HEK293T (cell line): Measurements from ENCODE around the gene EFNA5.

Experiments
- CTCF ChIA-PET: fragments of 350-600 bp; formaldehyde crosslinking; extraction: SDS; loops from one replicate; lab custom pipeline; 2021; ENCODE audit warnings: antibody characterized with exemption, inconsistent platforms; lab: Yijun Ruan, JAX
- POLR2A ChIA-PET: fragments of 350-600 bp; formaldehyde crosslinking; extraction: SDS; loops from one replicate; lab custom pipeline; 2020; ENCODE audit warnings: antibody characterized with exemption, inconsistent platforms; lab: Yijun Ruan, JAX
- DNase-seq: peaks from one replicate; pipeline ENCODE4 v3.0.0; 2012; ENCODE audit warnings: mixed read lengths; ENCODE audit errors: extremely low spot score
- ARNT ChIP-seq: fragments of 450-650 bp; IDR thresholded peaks from 2 replicates; pipeline ENCODE4 v1.6.1; 2017; ENCODE audit warnings: mild to moderate bottlenecking
- BHLHE40 ChIP-seq: fragments of 450-650 bp; IDR thresholded peaks from 2 replicates; pipeline ENCODE4 v1.6.1; 2016; ENCODE audit warnings: mild to moderate bottlenecking, moderate library complexity, borderline replicate concordance
- CTBP1 ChIP-seq: fragments of 450-650 bp; IDR thresholded peaks from 2 replicates; pipeline ENCODE4 v1.6.1; 2016; ENCODE audit warnings: borderline replicate concordance
- FOXA1 ChIP-seq: fragments of 450-650 bp; IDR thresholded peaks from 2 replicates; pipeline ENCODE4 v1.6.1; 2016; ENCODE audit warnings: mild to moderate bottlenecking
- FOXK2 ChIP-seq: fragments of 450-650 bp; IDR thresholded peaks from 2 replicates; pipeline ENCODE4 v1.6.1; 2016; ENCODE audit warnings: mild to moderate bottlenecking
- FOXM1 ChIP-seq: fragments of 450-650 bp; IDR thresholded peaks from 2 replicates; pipeline ENCODE4 v1.6.1; 2017; ENCODE audit warnings: mild to moderate bottlenecking, borderline replicate concordance
- HDGF ChIP-seq: fragments of 450-650 bp; IDR thresholded peaks from 2 replicates; pipeline ENCODE4 v1.6.1; 2017; ENCODE audit warnings: antibody characterized with exemption, borderline replicate concordance
- L3MBTL2 ChIP-seq: fragments of 450-650 bp; conservative IDR thresholded peaks from 2 replicates; pipeline ENCODE4 v1.6.1; 2016; ENCODE audit warnings: mild to moderate bottlenecking
- LEF1 ChIP-seq: fragments of 450-650 bp; IDR thresholded peaks from 2 replicates; pipeline ENCODE4 v1.6.1; 2017; ENCODE audit warnings: mild to moderate bottlenecking, borderline replicate concordance
- NFRKB ChIP-seq: fragments of 450-650 bp; IDR thresholded peaks from 2 replicates; pipeline ENCODE4 v1.6.1; 2016; ENCODE audit warnings: mild to moderate bottlenecking, moderate library complexity
- PKNOX1 ChIP-seq: fragments of 450-650 bp; IDR thresholded peaks from 2 replicates; pipeline ENCODE4 v1.6.1; 2016
- SP1 ChIP-seq: fragments of 450-650 bp; IDR thresholded peaks from 2 replicates; pipeline ENCODE4 v1.6.1; 2017
- SUZ12 ChIP-seq: fragments of 450-650 bp; IDR thresholded peaks from 2 replicates; pipeline ENCODE4 v1.6.1; 2016; ENCODE audit warnings: mild to moderate bottlenecking
- TARDBP ChIP-seq: fragments of 450-650 bp; IDR thresholded peaks from 2 replicates; pipeline ENCODE4 v1.6.1; 2016
- ZNF384 ChIP-seq: fragments of 450-650 bp; IDR thresholded peaks from 2 replicates; pipeline ENCODE4 v1.6.1; 2016

Gene EFNA5

GRCh38 chr5:107476783-107477182, 194.0 kb downstream of the EFNA5 start:
- POLR2A ChIA-PET = no interaction called here
- DNase-seq = no peak
- TF ChIP-seq FOXK2 (no peak), L3MBTL2 (no peak), ZNF384 (no peak), BHLHE40 (no peak)
- CTCF ChIA-PET = interaction anchor here (0.7 kb wide), 1 partner anchor 113 kb away, joined by 5 read pairs; no protein-coding TSS in a partner anchor

GRCh38 chr5:107474716-107475489, 195.8 kb downstream of the EFNA5 start:
- DNase-seq = no peak
- ChIA-PET POLR2A (no interaction called here), CTCF (no interaction called here)
- TF ChIP-seq PKNOX1 (no peak), NFRKB (no peak), TARDBP (no peak), SP1 (no peak), FOXA1 (no peak), BHLHE40 (no peak)

GRCh38 chr5:107474361-107474715, 196.4 kb downstream of the EFNA5 start:
- DNase-seq = no peak
- CTCF ChIA-PET = no interaction called here
- TF ChIP-seq L3MBTL2 = no peak
- no peak for TF ChIP-seq SP1
- TF ChIP-seq CTBP1 = no peak
- POLR2A ChIA-PET = no interaction called here

- no peak for DNase-seq
- ChIA-PET POLR2A (no interaction called here), CTCF (interaction anchor here (1.3 kb wide), 1 partner anchor 17 kb away, joined by 3 read pairs; no protein-coding TSS in a partner anchor)
- TF ChIP-seq SUZ12 (no peak), ZNF384 (no peak), CTBP1 (no peak), PKNOX1 (no peak), L3MBTL2 (no peak), FOXM1 (no peak), LEF1 (no peak)
Observed at GRCh38 chr5:107472620-107473064, 198.1 kb downstream of the EFNA5 start.

- TF ChIP-seq PKNOX1 (no peak), TARDBP (no peak), ARNT (no peak), LEF1 (no peak), BHLHE40 (no peak), L3MBTL2 (no peak), CTBP1 (no peak)
- POLR2A ChIA-PET = no interaction called here
- CTCF ChIA-PET = interaction anchor here (1.1 kb wide), 1 partner anchor 15 kb away, joined by 5 read pairs; no protein-coding TSS in a partner anchor
Observed at GRCh38 chr5:107470295-107470582, 200.5 kb downstream of the EFNA5 start.

DNA sequence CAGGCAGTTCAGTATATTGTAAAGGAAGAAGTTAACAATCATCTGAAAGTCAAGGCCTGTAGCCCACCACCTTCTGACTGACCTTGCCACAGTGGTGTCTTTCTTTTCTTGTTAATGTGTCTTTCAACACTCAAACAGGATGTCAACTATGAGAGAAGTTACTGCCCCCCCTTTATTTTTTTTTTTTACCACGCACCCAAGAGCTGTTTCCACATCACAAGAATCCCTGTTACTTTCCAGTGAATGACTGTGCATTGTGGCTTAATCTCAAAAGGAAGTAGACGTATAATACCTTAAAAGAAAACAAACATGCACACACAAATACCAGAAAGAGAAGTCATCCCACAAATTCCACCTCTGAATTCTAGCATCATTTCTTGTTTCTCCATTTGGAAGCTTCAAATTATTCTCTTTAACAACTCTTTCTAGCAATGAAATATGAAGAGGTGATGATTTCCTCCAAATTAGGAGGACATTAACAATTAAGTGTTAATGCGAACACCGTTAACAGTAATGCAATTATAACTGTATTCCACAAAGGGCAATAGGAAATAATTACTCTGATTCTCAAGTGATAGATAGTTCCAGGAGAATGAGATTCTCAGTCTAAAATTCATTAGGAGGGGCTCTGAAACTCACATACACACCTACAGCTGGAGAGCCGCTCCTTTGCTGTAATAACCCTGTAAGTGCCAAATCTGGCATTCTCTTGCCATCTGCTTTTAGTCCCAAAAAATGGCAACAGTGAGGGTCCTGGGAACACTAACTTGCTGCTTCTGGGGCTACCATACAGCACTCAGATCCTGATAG, 201.0 kb downstream of the EFNA5 start:
- CTCF ChIA-PET = interaction anchor here (1.1 kb wide), 1 partner anchor 15 kb away, joined by 5 read pairs; no protein-coding TSS in a partner anchor
- no peak for TF ChIP-seq FOXK2
- POLR2A ChIA-PET = no interaction called here
- DNase-seq = no peak

More at GRCh38 chr5:107470295-107470582, 200.5 kb downstream of the EFNA5 start:
- DNase-seq = no peak

DNA sequence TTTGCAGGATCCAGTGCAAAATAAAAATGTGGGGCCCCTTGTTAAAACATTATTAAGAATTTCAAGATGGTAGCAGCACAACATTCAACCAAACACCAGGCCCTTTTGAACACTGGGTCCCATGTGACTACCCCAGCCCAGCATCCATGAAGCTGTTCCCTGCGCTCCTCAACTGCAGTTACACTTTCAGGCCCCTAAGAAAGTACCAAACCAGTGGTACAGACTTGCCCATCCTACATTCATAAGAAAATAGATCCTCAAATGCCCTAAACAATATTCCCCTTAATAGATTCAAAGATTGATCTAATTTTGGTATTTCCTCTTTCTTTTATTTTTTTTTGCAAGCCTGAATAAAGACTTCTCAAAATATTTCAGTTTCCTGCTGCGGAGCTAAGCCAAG, 201.7 kb downstream of the EFNA5 start:
- no peak for TF ChIP-seq BHLHE40
- no peak for TF ChIP-seq FOXA1
- no peak for TF ChIP-seq ARNT
- no peak for TF ChIP-seq CTBP1
- no peak for TF ChIP-seq L3MBTL2
- no peak for TF ChIP-seq PKNOX1
- TF ChIP-seq NFRKB = no peak
- no peak for TF ChIP-seq TARDBP
- TF ChIP-seq HDGF = no peak
- TF ChIP-seq ZNF384 = no peak
- CTCF ChIA-PET = no interaction called here
- POLR2A ChIA-PET = interaction anchor here (1.3 kb wide), 1 partner anchor 13 kb away, joined by 4 read pairs; no protein-coding TSS in a partner anchor
- DNase-seq = no peak
